ENCODE measurements around the gene ARID3A. TPM values are rescaled to one million over a fixed set of nuclear protein-coding genes. Genes with fewer than 3 reads are reported as not detected.
"Not testable (repeated sequence)": the region's sequence is repeated elsewhere in the genome, so short reads cannot be mapped to it uniquely, and the experiment has no call there.

Gene ARID3A
- total RNA-seq, 3 donors from 2014 or later (not counting 1 experiment from before 2014, with no cell fraction given) = 15.9 to 24.6 (median 24.2) TPM

DNA sequence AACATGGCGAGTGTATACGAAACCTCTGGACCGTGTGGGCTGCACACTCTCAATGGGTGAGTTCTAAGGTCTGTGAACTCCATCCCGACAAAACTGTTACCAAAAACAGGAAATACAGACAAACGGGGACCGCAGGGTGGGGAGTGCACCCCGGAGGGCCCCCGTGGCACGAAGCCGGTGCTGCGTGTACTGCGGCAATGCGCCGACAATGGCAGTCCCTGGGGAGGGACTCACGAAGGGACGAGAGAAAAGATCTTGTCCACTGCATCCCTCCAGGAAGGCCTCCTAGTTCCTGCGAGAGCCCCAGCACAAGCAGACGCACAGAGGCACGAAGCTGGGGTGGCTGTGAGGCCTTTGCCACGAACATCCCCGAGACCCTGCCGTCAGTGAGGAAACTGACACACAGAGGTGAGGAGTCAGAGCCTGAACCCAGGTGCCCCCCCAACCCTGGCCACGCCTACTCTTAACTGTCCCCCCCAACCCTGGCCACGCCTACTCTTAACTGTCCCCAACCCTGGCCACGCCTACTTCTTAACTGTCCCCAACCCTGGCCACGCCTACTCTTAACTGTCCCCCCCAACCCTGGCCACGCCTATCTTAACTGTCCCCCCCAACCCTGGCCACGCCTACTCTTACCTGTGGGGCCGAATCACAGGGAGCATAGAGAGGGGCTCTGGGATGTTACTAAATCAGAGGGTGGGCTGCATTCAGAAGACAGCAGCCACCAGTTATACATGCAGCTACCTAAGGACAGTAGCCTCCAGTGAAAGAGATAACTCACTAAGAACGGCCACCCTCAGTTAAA, 37.1 kb upstream of the ARID3A start:
- Histone ChIP-seq H3K36me3 (ENCODE audit: control insufficient read depth, insufficient read depth, low read length) (peaks cover 41% of the 10 kb centered on the region), H3K27me3 (ENCODE audit: control insufficient read depth, insufficient read depth, low read length) (no peaks in the 10 kb centered on the region), H3K27ac (ENCODE audit: low read length) (no peak overlapping the region), H3K9me3 (ENCODE audit: control insufficient read depth, insufficient read depth, low read length) (no peaks in the 10 kb centered on the region), H3K4me1 (ENCODE audit: control insufficient read depth, insufficient read depth, low read length) (peaks cover 56% of the 10 kb centered on the region), H3K4me3 (ENCODE audit: low read length) (no peak overlapping the region)
- no peaks in the 10 kb centered on the region for H3K9me3 Mint-ChIP-seq
- ATAC-seq (no peak), DNase-seq (peak in 1 of 2 donors; percentile 77)
- intact Hi-C loops (cut with micrococcal nuclease) = no loop called here
- peaks cover 9 to 22% of the 10 kb centered on the region in 2 donors for H3K4me1 Mint-ChIP-seq
- H3K27ac Mint-ChIP-seq = no peak overlapping the region
- TF ChIP-seq, protein P1, sequence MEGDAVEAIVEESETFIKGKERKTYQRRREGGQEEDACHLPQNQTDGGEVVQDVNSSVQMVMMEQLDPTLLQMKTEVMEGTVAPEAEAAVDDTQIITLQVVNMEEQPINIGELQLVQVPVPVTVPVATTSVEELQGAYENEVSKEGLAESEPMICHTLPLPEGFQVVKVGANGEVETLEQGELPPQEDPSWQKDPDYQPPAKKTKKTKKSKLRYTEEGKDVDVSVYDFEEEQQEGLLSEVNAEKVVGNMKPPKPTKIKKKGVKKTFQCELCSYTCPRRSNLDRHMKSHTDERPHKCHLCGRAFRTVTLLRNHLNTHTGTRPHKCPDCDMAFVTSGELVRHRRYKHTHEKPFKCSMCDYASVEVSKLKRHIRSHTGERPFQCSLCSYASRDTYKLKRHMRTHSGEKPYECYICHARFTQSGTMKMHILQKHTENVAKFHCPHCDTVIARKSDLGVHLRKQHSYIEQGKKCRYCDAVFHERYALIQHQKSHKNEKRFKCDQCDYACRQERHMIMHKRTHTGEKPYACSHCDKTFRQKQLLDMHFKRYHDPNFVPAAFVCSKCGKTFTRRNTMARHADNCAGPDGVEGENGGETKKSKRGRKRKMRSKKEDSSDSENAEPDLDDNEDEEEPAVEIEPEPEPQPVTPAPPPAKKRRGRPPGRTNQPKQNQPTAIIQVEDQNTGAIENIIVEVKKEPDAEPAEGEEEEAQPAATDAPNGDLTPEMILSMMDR (IDR thresholded peaks at IDR 0.05) = no peak
- 93% methylated on average over 30 of the region's 30 CpGs for WGBS (ENCODE audit: insufficient coverage)
- no peak overlapping the region for H3K4me3 Mint-ChIP-seq
- no peaks in the 10 kb centered on the region for H3K36me3 Mint-ChIP-seq
- H3K27me3 Mint-ChIP-seq (ENCODE audit: low read depth in 2 of 2) = no peaks in the 10 kb centered on the region

DNA sequence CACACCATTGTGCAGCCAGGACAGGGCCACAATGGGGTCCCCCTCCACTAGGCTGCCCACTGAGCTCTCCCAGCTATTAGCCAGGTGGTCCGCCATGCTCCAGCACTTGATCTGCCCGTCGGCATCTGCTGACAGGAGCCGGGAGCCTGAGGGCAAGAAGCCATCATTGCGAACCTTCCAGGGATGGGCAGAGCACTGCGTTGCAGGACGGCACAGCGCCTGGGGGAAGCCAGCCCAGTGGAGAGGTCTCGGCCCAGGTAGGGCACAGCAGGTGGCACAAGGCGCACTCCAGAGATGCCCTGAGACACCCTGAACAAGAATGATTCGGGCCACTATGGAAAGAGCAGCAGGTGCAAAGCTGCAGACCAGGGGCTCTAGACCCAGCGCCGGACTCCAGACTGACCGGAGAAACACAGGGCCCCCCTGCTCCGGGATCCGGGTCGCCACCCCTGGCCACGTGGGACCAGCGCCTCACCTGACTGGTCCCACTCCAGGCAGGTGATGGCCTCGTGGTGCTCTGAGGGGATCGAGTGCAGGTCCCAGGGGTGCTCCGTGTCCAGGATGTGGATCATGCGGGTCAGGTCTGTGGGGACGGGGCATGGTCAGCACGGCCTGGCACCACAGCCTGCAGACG, 36.1 kb upstream of the ARID3A start:
- intact Hi-C loops (cut with micrococcal nuclease) = no loop called here
- no peaks in the 10 kb centered on the region for H3K9me3 ChIP-seq (ENCODE audit: control insufficient read depth, insufficient read depth, low read length)
- no peak overlapping the region for H3K27ac Mint-ChIP-seq

DNA sequence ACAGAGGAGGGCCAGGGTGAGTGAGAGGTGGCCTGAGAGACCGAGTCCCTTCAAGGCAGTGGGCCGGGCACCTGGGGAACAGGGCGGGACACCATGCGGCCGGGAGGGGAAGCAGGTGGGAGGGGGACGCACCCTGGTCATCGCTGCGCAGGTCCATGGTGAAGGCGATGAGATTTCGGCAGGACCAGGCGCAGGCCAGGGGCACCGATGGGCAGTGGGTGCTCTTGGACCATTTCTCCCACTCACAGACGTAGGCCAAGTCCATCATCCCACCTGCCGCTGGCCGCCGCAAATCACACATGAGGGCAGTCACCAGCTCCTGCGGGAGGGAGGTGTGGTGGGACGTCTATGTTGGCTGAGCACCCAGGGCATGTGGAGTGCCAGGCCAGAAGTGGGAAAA, 35.0 kb upstream of the ARID3A start:
- Histone ChIP-seq H3K27me3 (ENCODE audit: control insufficient read depth, insufficient read depth, low read length) (no peaks in the 10 kb centered on the region), H3K36me3 (ENCODE audit: control insufficient read depth, insufficient read depth, low read length) (peaks cover 23% of the 10 kb centered on the region), H3K27ac (ENCODE audit: low read length) (no peak overlapping the region), H3K4me3 (ENCODE audit: low read length) (no peak overlapping the region), H3K9me3 (ENCODE audit: control insufficient read depth, insufficient read depth, low read length) (no peaks in the 10 kb centered on the region), H3K4me1 (ENCODE audit: control insufficient read depth, insufficient read depth, low read length) (peaks cover 57% of the 10 kb centered on the region)
- DNase-seq = no peak
- H3K4me1 Mint-ChIP-seq = peaks cover 9 to 25% of the 10 kb centered on the region in 2 donors
- intact Hi-C loops (cut with micrococcal nuclease) = no loop called here
- no peaks in the 10 kb centered on the region for H3K9me3 Mint-ChIP-seq
- H3K27me3 Mint-ChIP-seq (ENCODE audit: low read depth in 2 of 2) = no peaks in the 10 kb centered on the region
- 97% methylated on average over 18 of the region's 18 CpGs for WGBS (ENCODE audit: insufficient coverage)
- peak overlapping the region; percentile 83 for H3K4me3 Mint-ChIP-seq
- H3K36me3 Mint-ChIP-seq = no peaks in the 10 kb centered on the region
- TF ChIP-seq, protein P1 (IDR thresholded peaks at IDR 0.05) = no peak
- no peak for ATAC-seq
- peak overlapping the region in 1 of 2 donors; percentile 84 for H3K27ac Mint-ChIP-seq

More for the DNA sequence above, 36.1 kb upstream of the ARID3A start:
- Histone ChIP-seq H3K4me1 (ENCODE audit: control insufficient read depth, insufficient read depth, low read length) (peaks cover 57% of the 10 kb centered on the region), H3K27ac (ENCODE audit: low read length) (no peak overlapping the region), H3K27me3 (ENCODE audit: control insufficient read depth, insufficient read depth, low read length) (no peaks in the 10 kb centered on the region), H3K4me3 (ENCODE audit: low read length) (no peak overlapping the region), H3K36me3 (ENCODE audit: control insufficient read depth, insufficient read depth, low read length) (peaks cover 32% of the 10 kb centered on the region)
- H3K4me3 Mint-ChIP-seq = peak overlapping the region; percentile 35
- H3K4me1 Mint-ChIP-seq = peaks cover 9 to 25% of the 10 kb centered on the region in 2 donors
- 97% methylated on average over 26 of the region's 26 CpGs for WGBS (ENCODE audit: insufficient coverage)
- no peaks in the 10 kb centered on the region for H3K27me3 Mint-ChIP-seq (ENCODE audit: low read depth in 2 of 2)
- ATAC-seq (no peak), DNase-seq (no peak)
- no peaks in the 10 kb centered on the region for H3K36me3 Mint-ChIP-seq
- TF ChIP-seq, protein P1 (IDR thresholded peaks at IDR 0.05) = no peak
- no peaks in the 10 kb centered on the region for H3K9me3 Mint-ChIP-seq

DNA sequence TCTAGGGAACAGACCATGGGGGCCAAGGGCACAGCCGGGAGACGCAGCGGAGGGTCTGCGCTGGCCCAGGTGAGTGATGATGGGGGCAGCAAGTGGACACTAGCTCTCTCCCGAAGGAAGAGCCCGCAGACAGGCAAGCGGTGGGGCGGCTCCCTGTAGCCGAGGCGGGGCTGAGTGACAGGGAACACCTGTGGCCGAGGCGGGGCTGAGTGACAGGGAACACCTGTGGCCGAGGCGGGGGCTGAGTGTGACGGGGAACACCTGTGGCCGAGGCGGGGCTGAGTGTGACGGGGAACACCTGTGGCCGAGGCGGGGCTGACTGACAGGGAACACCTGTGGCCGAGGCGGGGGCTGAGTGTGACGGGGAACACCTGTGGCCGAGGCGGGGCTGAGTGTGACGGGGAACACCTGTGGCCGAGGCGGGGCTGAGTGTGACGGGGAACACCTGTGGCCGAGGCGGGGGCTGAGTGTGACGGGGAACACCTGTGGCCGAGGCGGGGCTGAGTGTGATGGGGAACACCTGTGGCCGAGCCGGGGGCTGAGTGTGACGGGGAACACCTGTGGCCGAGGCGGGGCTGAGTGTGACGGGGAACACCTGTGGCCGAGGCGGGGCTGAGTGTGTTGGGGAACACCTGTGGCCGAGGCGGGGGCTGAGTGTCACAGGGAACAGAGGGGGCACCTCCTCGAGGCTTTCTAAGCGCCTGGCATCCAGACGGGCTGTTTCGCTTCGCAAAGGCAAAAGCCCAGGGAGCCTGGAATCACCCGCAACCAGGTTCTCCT, 34.2 kb upstream of the ARID3A start:
- H3K4me3 ChIP-seq (ENCODE audit: low read length); H3K36me3 Mint-ChIP-seq; H3K9me3 Mint-ChIP-seq; intact Hi-C loops (cut with micrococcal nuclease); ATAC-seq; H3K27me3 ChIP-seq (ENCODE audit: control insufficient read depth, insufficient read depth, low read length); DNase-seq; H3K27me3 Mint-ChIP-seq (ENCODE audit: low read depth in 2 of 2); H3K9me3 ChIP-seq (ENCODE audit: control insufficient read depth, insufficient read depth, low read length): not testable (repeated sequence)
- peaks cover 18% of the 10 kb centered on the region for H3K36me3 ChIP-seq (ENCODE audit: control insufficient read depth, insufficient read depth, low read length)
- peaks cover 53% of the 10 kb centered on the region for H3K4me1 ChIP-seq (ENCODE audit: control insufficient read depth, insufficient read depth, low read length)
- peak overlapping the region; percentile 99 for H3K27ac Mint-ChIP-seq
- peaks cover 9 to 30% of the 10 kb centered on the region in 2 donors for H3K4me1 Mint-ChIP-seq
- H3K27ac ChIP-seq (ENCODE audit: low read length) = peak overlapping the region; percentile 98
- peak overlapping the region; percentile 86 for H3K4me3 Mint-ChIP-seq
- WGBS (ENCODE audit: insufficient coverage) = 84% methylated on average over 50 of the region's 50 CpGs
